Measurements from ENCODE around the gene SMIM33. TPM values are rescaled to one million over a fixed set of nuclear protein-coding genes. Genes with fewer than 3 reads are reported as not detected.
"Not testable (repeated sequence)": the region's sequence is repeated elsewhere in the genome, so short reads cannot be mapped to it uniquely, and the experiment has no call there.

Gene SMIM33
- total RNA-seq: under 1 TPM in 2 of 3 donors, not detected in 1; 0.21 to 0.30 TPM

GRCh38 chr5:139470821-139471300 lies at the start of gene SMIM33:
Gene SMIM33 (plus strand): TSS chr5:139471004. CDS start chr5:139471122, 118 bp downstream.
- Mint-ChIP-seq H3K27me3 (ENCODE audit: low read depth) (no peaks in the 10 kb centered on the region), H3K36me3 (ENCODE audit: insufficient read depth) (peaks cover 7% of the 10 kb centered on the region), H3K9me3 (no peaks in the 10 kb centered on the region), H3K4me1 (ENCODE audit: low read depth) (peaks cover 71% of the 10 kb centered on the region), H3K4me3 (peak within 1 kb of the TSS; percentile 78)
- DNase-seq: no peak
- ATAC-seq: peak; percentile 64 to 66

- Mint-ChIP-seq H3K27me3 (ENCODE audit: low read depth) (no peaks in the 10 kb centered on the region), H3K36me3 (ENCODE audit: insufficient read depth) (peaks cover 30% of the 10 kb centered on the region), H3K4me1 (ENCODE audit: low read depth) (peaks cover 5% of the 10 kb centered on the region), H3K4me3 (no peak overlapping the region), H3K9me3 (no peaks in the 10 kb centered on the region)
- peak; percentile 36 for DNase-seq
- ATAC-seq: peak; percentile 93 to 95
Measured at GRCh38 chr5:139422307-139422893, 48.4 kb upstream of the SMIM33 start.

GRCh38 chr5:139425497-139425896 lies 45.3 kb upstream of the SMIM33 start:
- ATAC-seq (no peak), DNase-seq (no peak)
- H3K9me3 Mint-ChIP-seq: no peaks in the 10 kb centered on the region
- H3K4me1 Mint-ChIP-seq (ENCODE audit: low read depth): peaks cover 12% of the 10 kb centered on the region
- H3K36me3 Mint-ChIP-seq (ENCODE audit: insufficient read depth): peaks cover 31% of the 10 kb centered on the region
- no peak overlapping the region for H3K4me3 Mint-ChIP-seq
- H3K27me3 Mint-ChIP-seq (ENCODE audit: low read depth): no peaks in the 10 kb centered on the region

DNA sequence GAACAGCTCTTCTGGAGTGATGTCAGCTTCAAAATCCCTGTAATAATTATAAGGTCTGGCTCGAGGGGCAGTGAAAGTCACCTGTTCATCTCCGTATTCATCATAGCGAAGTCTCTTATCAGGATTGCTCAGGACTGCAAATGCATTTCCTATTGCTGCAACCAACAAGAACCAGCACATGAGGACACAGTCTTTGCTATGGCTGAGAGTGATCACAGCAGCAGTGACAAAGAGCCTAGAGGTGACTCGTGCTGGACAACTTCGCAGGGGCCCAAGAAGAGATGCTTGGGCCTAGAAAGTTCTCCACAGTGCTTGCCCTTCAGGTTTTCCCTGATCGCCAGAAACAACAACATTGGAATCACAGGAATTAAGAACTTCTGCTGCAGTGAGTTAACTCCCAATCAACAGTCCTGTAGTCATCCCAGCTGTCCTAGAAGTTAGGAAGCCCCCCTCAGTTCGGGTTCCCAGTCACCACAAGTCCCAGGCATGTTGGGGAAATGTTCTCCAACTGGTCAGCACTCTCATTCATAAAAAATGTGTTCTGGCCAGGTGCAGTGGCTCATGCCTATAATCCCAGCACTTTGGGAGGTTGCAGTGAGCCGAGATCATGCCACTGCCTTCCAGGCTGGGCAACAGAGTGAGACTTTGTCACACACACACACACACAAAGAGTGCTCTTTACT lies 44.5 kb upstream of the SMIM33 start:
- H3K36me3 Mint-ChIP-seq (ENCODE audit: insufficient read depth): peaks cover 27% of the 10 kb centered on the region
- H3K4me1 Mint-ChIP-seq (ENCODE audit: low read depth): peaks cover 12% of the 10 kb centered on the region
- no peaks in the 10 kb centered on the region for H3K27me3 Mint-ChIP-seq (ENCODE audit: low read depth)
- no peak for ATAC-seq
- no peaks in the 10 kb centered on the region for H3K9me3 Mint-ChIP-seq
- H3K4me3 Mint-ChIP-seq: no peak overlapping the region
- no peak for DNase-seq

- no peak for DNase-seq
- peak; percentile 27 to 79 for ATAC-seq
- H3K4me1 Mint-ChIP-seq (ENCODE audit: low read depth): peaks cover 8% of the 10 kb centered on the region
- no peak overlapping the region for H3K4me3 Mint-ChIP-seq
- H3K27me3 Mint-ChIP-seq (ENCODE audit: low read depth): no peaks in the 10 kb centered on the region
- H3K9me3 Mint-ChIP-seq: no peaks in the 10 kb centered on the region
- H3K36me3 Mint-ChIP-seq (ENCODE audit: insufficient read depth): peaks cover 14% of the 10 kb centered on the region
Measured at GRCh38 chr5:139430015-139430414, 40.8 kb upstream of the SMIM33 start.

- Mint-ChIP-seq H3K36me3 (ENCODE audit: insufficient read depth) (peaks cover 13% of the 10 kb centered on the region), H3K27me3 (ENCODE audit: low read depth) (no peaks in the 10 kb centered on the region), H3K4me3 (no peak overlapping the region), H3K4me1 (ENCODE audit: low read depth) (peaks cover 8% of the 10 kb centered on the region), H3K9me3 (no peaks in the 10 kb centered on the region)
- ATAC-seq (no peak), DNase-seq (no peak)
Measured at GRCh38 chr5:139431706-139432105, 39.1 kb upstream of the SMIM33 start.

- no peak for ATAC-seq
Measured at GRCh38 chr5:139435676-139436075, 35.1 kb upstream of the SMIM33 start.

DNA sequence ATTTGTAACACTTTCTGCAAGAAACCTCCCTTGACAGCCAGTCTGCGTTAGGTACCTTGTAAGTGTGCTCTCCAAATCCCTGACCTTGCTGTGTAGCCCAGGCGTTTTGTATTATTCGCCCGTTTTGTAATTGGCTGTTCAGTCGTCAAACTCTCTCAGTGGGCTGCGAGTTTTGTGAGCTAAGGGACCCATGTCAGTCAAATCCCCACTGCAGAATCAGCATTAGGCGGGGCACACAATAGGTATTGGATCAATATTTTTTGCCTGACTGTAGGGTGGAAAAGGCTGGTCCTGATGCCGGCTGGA lies 32.1 kb upstream of the SMIM33 start:
- peak overlapping the region; percentile 97 for H3K4me3 Mint-ChIP-seq
- no peak for ATAC-seq
- H3K36me3 Mint-ChIP-seq (ENCODE audit: insufficient read depth): peaks cover 5% of the 10 kb centered on the region
- no peaks in the 10 kb centered on the region for H3K27me3 Mint-ChIP-seq (ENCODE audit: low read depth)
- DNase-seq: no peak
- no peaks in the 10 kb centered on the region for H3K9me3 Mint-ChIP-seq
- H3K4me1 Mint-ChIP-seq (ENCODE audit: low read depth): peaks cover 48% of the 10 kb centered on the region

More at GRCh38 chr5:139435676-139436075, 35.1 kb upstream of the SMIM33 start:
- Mint-ChIP-seq H3K9me3 (no peaks in the 10 kb centered on the region), H3K36me3 (ENCODE audit: insufficient read depth) (peaks cover 5% of the 10 kb centered on the region), H3K4me1 (ENCODE audit: low read depth) (peaks cover 29% of the 10 kb centered on the region), H3K4me3 (no peak overlapping the region), H3K27me3 (ENCODE audit: low read depth) (no peaks in the 10 kb centered on the region)
- no peak for DNase-seq

GRCh38 chr5:139439013-139439903 lies 31.5 kb upstream of the SMIM33 start, which contains the start of gene DNAJC18:
Gene DNAJC18 (minus strand): TSS chr5:139439525. CDS start chr5:139439445, 80 bp downstream.
- Mint-ChIP-seq H3K9me3 (no peaks in the 10 kb centered on the region), H3K27me3 (ENCODE audit: low read depth) (no peaks in the 10 kb centered on the region), H3K4me1 (ENCODE audit: low read depth) (peaks cover 54% of the 10 kb centered on the region), H3K36me3 (ENCODE audit: insufficient read depth) (peaks cover 5% of the 10 kb centered on the region), H3K4me3 (peak within 1 kb of the TSS; percentile 97)
- peak; percentile 84 for DNase-seq
- ATAC-seq: peak; percentile 93 to 94

DNA sequence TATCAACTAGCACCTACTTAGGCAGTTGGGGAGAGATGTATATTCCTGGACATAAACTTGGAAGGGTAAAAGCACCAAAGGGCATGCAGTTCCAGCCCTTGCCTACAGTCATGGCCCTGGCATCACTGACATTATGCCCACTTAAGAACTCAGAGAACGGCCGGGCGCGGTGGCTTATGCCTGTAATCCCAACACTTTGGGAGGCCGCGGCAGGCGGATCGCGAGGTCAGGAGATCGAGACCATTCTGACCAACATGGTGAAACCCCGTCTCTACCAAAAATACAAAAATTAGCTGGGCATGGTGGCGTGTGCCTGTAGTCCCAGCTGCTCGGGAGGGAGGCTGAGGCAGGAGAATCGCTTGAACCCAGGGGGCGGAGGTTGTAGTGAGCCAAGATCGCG lies 30.4 kb upstream of the SMIM33 start:
- ATAC-seq; H3K9me3 Mint-ChIP-seq; H3K4me3 Mint-ChIP-seq; DNase-seq; H3K27me3 Mint-ChIP-seq (ENCODE audit: low read depth); H3K36me3 Mint-ChIP-seq (ENCODE audit: insufficient read depth): not testable (repeated sequence)
- H3K4me1 Mint-ChIP-seq (ENCODE audit: low read depth): peaks cover 57% of the 10 kb centered on the region

DNA sequence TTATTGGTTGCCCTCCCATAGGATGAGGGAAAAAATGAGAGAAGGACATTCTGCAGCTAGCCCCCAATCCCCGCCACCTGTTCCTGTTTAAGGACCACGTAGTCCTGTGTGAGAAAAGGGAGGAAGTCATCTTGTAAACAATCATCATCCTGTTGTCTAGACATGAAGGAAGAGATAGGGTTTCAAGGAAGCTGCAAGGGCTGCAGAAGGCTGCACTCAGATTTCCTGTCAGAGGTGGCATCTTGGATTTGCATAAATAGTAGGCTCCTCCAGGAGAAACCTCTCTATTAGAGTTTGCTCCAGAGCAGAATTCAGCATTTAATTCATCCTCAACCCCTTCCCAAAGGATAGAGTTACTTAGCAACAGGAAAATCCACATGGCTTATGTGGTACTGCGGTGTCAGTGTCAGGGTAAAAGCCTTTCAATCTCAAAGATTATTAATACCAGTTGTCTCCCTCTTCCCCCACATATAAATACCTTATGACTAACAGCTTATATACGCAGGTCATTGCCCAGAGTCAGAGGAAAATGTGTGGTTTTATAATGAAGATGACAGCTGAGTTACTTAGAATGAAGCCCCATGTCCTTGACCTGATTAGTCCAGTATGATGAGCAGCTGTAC lies 26.9 kb upstream of the SMIM33 start:
- H3K4me1 Mint-ChIP-seq (ENCODE audit: low read depth): peaks cover 73% of the 10 kb centered on the region
- H3K27me3 Mint-ChIP-seq (ENCODE audit: low read depth): no peaks in the 10 kb centered on the region
- peaks cover 5% of the 10 kb centered on the region for H3K9me3 Mint-ChIP-seq
- ATAC-seq (peak in 1 of 2 donors; percentile 9), DNase-seq (no peak)
- peak overlapping the region; percentile 29 for H3K4me3 Mint-ChIP-seq
- peaks cover 3% of the 10 kb centered on the region for H3K36me3 Mint-ChIP-seq (ENCODE audit: insufficient read depth)

- no peak overlapping the region for H3K4me3 Mint-ChIP-seq
- H3K27me3 Mint-ChIP-seq (ENCODE audit: low read depth): no peaks in the 10 kb centered on the region
- peaks cover 3% of the 10 kb centered on the region for H3K36me3 Mint-ChIP-seq (ENCODE audit: insufficient read depth)
- H3K4me1 Mint-ChIP-seq (ENCODE audit: low read depth): peaks cover 64% of the 10 kb centered on the region
- DNase-seq (no peak), ATAC-seq (no peak)
- H3K9me3 Mint-ChIP-seq: peaks cover 5% of the 10 kb centered on the region
Measured at GRCh38 chr5:139445325-139446170, 25.3 kb upstream of the SMIM33 start.

GRCh38 chr5:139446956-139447779 lies 23.6 kb upstream of the SMIM33 start:
- peak overlapping the region; percentile 57 for H3K4me3 Mint-ChIP-seq
- DNase-seq (no peak), ATAC-seq (peak; percentile 78 to 80)
- H3K27me3 Mint-ChIP-seq (ENCODE audit: low read depth): no peaks in the 10 kb centered on the region
- peaks cover 5% of the 10 kb centered on the region for H3K9me3 Mint-ChIP-seq
- H3K36me3 Mint-ChIP-seq (ENCODE audit: insufficient read depth): peaks cover 3% of the 10 kb centered on the region
- H3K4me1 Mint-ChIP-seq (ENCODE audit: low read depth): peaks cover 56% of the 10 kb centered on the region
